Measurements from ENCODE around the gene HES6.

The HES6 gene

DNA sequence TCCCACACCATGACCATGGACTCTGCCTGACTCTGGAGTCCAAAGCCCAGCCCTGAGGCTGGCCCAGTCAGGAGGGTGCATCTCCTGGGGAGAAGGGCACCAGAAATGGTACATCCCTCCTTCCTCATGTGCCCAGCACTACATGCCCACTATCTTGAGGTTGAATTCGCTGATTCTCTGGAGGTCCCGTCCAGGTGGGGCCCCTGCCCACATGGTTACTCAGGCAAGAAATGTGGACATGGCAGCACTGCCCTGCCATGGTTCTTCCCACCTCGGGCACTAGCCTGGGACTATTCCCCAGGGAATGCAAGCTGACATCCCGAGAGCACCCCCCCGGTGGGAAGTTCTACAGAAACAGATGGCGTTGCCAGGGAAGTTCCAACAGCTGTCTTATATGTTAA, 15.3 kb upstream of the HES6 start:
- no peak for DNase-seq (ENCODE audit: low read depth in 2 of 2)

DNA sequence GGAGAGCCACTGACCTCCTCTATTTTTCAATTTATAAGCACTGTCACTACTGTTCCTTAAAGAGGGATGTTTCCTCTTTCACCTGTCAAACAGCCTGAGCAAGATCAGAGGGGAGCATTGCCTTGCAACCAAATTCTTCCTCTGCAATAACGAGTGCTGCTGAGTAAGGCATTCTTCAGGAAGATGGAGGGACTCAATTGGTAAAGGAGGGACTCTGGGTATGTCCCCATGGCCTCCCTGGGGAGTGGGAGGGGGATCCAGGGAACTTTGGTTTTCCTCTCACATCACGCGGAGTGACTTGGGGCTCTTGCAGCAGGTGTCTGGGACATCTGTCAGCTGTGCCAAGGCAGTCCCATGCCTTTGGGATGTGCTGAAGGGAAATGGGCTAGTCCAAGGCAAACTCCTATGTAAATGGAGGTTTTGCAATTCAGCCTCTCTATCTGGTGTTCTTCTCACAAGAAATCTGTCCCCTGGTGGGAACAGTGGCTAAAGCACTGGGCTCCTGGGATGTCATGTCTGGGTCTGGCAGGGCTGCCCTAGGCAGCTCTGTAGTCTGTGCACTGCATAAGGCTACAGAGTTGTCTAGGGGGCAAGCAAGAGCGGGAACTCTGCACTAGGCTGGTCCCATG, 14.4 kb upstream of the HES6 start:
- no peak for DNase-seq (ENCODE audit: low read depth in 2 of 2)

DNA sequence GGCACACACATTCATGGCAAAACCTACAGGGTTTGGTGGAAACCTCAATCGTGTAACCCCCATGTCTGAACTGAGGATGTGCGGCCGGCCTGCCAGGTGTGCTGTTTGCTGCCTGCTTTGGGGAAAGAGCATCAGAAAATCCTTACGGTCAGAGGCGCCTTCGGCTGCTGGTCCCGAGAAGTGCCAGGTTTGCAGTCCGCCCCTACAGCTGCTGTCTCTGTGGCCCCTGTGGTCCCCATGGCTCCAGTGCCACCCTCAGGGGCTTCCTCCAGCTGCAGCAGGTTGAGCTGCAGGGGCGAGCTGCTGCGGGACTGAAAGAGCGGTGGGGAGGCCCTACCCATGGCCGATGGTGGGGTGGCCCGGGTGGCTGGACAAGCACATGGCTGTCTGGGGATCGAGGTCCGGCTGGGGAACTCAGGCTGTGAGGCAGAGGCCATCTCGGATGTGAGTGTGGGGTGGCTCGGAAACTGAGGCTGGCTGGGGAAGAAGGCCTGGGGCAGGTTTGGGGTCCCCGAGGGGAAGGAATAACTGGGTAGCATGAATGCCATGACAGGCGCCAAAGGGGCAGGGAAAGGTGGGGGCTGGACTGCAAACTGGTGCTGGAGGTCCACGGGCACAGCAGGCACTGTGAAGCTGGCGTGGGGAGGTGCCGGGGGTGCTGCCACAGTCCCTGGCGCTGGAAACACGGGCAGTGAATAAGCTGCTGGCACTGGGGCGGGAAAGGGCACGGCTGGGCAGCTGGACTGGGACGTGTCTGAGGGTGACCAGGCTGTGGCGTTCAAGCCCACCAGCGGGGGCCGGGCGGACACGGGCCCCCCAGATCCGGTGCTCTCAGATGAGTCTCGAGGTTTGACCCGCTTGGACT, 13.2 kb upstream of the HES6 start:
- no peak for DNase-seq (ENCODE audit: low read depth in 2 of 2)

DNA sequence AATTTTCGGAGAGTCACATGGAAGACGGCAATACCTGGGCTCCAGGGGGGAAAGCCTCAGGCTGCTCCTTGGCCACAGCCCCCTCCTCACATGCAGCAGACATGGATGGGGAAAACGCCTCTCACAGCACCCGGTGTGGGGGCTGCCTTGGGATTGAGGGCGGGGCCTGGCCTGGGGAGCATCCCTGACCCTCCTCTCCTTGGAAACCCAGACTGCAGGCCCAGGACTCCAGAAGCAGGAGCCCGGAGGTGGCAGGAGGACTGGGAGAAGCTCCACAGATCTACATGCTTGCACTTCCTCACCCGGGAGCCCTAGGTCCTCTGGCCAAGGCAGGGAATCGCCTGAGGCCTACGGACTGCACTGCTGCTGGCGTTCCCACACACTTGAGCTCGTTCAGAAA, 12.1 kb upstream of the HES6 start:
- no peak for DNase-seq (ENCODE audit: low read depth in 2 of 2)

DNA sequence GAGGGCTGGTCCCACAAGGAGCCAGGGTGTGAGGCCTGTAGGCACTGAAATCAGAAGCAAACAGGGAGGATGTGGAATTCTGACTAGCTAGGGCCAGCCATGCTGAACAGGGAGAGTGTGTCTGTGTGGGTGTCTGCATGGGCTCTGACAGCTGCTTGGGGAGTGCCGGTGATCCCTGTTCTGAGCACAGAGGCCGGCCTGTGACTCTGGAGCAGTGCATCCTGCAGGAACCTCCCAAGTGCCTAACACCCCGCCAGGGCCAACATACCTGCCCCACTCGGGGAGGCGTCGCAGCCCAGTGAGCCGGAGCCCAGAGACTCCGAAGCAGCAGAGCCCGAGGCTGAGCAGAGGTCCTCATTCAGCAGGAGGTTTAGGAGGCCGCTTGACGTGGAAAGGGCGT, 11.5 kb upstream of the HES6 start:
- no peak for DNase-seq (ENCODE audit: low read depth in 2 of 2)

DNA sequence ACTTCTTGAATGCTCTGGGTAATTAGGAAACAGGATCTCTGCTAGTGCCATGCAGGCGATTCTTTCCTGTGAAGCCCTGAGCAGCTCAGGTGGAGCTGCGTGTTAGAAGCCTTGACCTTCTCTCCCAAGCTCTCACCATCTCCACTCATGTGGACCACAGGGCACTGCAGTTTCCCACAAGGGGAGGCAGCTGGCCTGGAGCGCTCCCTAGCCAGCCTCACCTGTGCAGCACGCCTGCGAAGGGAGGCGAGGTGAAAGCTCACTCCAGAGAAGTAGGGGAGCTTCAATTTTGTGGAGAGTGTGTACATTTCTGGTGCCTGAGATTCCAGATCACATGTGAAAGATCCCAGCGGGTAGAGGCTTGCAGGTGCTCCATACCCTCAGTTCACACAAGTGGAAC, 11.1 kb upstream of the HES6 start:
- DNase-seq (ENCODE audit: low read depth in 2 of 2) = no peak

DNA sequence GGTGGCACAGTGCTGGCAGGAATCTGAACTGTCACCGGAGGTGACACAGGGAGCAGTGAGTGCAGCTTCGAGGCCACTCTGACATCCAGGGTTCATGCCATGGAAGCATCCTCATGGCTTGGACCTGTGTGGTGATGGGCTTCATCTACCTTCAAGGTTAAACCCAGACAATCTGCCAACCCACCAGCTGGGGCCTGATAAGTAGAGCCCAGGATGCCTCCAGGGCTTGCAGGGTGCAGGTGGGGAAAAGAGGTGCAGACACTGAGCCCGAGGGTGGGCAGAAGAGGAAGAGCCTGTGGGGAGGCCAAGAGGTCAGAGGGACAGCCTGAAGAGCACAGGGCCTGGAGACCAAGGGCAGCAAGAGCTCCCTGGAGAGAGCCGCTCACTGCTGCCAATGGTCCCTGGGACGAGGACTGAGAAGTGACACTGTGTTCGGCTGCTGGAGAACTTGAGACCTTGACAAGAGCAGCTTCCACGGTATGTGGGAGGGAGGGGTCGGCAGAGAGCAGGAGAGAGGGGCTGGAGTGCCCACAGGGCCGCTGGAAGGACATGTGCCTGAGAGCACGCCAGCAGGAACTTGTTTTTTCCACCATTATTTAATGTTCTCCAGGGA, 8.1 kb upstream of the HES6 start:
- DNase-seq (ENCODE audit: low read depth in 2 of 2) = no peak

DNA sequence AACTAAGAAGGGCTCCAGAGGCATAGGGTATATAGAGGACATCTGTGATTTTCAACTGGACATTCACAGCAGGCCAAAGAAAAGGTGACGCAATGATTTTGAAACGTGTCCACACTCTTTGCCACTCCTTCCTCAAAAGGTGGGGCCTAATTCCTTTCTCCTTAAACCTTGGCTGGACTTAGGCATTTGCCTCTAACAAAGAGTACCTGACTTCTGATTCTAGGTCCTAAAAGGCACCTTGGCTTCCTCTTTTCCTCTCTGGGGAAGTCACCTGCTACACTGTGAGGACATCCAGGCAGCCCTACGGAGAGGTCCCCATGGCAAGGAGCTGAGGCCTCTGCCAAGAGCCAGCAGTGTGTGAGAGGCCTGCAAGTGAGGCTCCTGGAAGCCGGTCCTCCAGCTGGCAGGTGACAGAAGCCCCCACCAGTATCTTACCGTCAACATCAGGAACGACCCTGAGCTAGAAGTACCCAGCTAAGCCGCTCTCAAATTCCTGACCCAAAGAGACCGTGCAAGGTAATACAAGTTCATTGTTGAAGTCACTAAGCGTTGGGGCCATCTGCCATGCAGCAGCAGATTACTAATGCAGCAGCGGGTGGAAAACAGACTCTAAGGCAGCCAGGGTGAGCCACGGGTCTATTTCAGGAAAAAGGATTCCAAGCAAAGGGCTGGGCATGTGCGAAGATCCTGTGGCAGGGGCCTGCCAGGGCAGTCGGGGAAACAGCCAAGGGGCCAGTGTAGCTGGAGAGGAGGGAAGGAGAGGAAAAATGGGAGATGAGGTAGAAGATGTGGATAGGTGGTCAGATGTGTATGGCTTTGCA, 7.4 kb upstream of the HES6 start:
- DNase-seq (ENCODE audit: low read depth in 2 of 2) = no peak

DNA sequence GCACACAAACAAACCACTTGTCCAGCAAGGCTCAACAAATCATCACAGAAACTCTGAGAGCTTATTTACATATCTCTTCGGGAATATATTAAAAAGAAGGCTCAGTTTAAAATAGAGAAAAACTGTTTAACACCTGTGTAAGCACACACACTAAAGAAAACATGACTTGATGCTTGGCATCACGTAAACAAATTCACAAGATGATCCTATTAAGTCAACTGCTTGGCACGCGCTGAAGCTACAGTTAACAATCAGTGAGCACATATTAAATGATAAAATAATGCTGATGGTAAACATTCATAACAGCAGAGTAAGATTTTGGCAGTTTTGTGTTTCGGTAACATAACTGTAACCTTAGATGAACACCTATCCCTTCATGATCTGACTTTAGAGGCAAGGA, 4.3 kb upstream of the HES6 start:
- DNase-seq (ENCODE audit: low read depth in 2 of 2) = no peak

DNA sequence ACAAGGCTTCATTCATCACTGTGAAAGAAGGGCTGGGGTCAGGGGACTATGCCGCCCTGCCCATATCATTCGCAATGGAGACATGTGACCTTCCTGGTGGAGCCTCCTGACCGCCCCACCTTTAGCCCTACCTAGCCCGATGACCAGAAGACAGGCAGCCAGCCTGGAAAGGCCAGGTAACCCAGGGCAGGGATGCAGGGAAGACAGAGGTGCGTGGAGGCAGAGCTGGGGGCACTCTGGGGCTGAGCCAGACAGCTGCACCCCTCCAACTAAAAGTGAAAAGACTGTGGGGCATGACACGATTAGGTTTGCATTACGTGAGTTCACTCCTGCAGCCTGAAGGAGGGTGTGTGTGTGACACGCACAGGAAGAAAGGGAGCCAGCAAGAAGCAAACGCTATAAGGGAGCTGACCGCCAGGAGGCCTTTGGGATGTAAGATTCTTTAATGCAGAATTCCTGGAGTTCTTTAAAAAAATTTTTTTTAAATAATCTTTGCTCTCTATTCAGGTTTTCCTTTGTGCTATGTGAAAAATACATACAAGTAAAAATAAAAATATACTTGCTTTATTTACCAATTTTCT, 3.7 kb upstream of the HES6 start:
- DNase-seq (ENCODE audit: low read depth in 2 of 2) = no peak

DNA sequence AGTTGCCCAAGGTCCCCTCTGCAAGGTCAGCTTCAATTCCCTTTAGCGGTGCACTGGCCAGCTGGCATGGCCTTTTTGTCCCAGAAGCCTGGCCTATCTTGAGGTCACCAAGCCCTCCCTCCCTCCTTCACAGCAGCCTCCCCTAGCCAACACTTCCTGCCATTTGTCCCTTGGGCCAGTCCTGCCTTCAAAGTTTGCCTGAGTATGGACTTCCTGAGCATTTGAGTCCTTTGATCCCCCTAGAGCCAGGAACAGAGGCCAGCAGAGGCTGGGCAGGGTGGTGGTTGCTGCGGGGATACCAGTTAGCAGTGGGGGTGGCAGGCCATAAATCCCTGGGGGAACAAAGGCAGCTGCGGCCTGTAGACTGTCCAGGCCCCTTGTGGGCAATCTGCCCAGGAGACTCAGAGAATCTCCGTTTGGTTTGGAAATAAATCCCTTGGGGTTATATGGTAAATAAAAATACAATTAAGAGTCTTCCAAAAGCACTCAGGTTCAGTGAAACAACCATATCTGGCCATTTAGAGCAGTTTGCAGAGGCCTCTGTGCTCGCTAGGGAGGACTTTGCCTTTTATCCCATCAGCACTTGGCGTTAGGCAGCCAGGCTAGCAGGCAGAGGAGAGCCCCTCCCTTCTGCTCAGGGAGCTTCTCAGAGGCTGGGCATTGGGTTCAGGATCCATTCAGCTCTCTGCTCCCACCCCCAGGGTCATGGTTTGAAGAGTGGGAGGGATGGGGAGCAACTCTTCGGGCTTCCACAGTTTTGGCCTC, 3.1 kb upstream of the HES6 start:
- DNase-seq (ENCODE audit: low read depth in 2 of 2) = no peak

DNA sequence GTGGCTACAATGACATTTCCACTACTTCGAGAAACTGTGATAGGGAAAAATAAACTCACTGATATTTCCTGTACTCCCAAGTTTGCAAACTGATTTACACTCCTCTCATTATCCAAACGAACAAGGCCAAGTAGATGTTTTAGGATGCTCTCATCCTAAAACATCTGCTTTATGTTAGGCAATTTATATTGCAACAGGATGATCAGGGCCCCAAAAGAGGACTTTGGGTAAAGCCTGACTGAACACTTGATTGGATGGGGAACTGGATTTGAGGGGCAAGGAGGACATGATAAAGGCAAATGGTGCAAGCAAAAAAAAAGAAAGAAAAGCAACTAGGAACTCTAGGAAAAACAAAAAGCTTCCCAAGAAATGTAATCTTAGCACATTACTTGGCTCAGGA, 2.1 kb upstream of the HES6 start:
- no peak for DNase-seq (ENCODE audit: low read depth in 2 of 2)

DNA sequence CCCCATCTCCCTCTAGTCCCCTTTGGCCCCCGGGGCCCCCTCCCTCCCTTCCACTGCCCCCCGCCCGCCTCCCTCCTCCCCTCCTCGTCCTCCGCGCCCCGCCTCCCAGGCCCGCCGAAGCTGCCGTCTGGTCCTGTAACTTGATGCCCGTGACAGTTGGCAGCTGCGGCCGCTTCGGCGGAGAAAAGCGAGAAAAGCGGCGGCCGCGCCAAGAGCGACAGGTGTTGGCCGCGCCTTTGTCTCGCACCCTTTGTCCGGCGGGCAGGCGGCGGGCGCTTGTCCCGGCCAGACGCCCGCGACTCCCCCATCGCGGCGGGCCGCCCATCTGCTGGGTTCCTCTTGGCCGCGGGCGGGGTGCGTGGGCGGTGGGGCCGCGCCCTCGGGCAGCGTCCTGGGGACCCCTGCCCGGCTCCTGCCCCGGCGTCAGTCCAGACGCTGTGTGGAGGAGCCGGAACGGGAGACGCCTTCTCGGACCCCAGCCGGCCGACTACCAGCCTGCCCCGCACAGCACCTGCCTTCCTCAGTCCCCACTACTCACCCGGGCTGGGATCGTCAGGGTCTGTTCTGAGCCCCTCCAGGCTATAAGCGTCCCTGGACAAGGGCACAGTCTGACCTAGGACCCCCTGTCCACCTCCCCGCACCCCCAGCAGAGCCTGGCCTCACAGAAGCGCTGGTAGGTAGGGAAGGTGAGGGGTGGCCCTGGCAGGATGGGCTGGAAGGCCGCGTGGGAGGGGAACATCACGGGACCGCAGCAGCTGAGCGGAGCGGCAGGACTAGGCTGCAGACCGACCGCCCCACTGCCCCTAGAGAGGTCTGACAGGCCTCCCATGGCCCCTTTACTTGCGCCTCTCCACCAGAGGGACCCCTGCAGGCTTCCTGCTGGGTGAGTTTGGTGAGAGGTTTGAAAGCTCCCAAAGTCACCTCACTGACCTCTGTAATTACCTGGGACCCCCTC, 1.2 kb upstream of the HES6 start:
- DNase-seq (ENCODE audit: low read depth in 2 of 2) = no peak

DNA sequence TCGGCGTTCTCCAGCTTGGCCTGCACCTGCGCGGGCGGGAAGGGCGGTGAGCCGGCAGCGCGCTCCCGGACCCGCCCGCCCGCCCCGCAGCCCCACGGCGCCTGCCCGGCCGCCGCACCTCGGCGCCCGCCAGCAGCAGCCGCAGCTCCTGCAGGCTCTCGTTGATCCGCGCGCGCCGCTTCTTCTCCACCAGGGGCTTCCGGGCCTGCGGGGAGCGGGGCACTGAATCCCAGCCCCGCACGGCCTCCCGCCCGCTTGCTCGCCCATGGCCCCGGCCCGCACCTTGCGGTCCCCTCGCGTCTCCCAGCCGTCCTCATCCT, 335 bp downstream of the HES6 start:
- DNase-seq (ENCODE audit: low read depth in 2 of 2) = no peak

DNA sequence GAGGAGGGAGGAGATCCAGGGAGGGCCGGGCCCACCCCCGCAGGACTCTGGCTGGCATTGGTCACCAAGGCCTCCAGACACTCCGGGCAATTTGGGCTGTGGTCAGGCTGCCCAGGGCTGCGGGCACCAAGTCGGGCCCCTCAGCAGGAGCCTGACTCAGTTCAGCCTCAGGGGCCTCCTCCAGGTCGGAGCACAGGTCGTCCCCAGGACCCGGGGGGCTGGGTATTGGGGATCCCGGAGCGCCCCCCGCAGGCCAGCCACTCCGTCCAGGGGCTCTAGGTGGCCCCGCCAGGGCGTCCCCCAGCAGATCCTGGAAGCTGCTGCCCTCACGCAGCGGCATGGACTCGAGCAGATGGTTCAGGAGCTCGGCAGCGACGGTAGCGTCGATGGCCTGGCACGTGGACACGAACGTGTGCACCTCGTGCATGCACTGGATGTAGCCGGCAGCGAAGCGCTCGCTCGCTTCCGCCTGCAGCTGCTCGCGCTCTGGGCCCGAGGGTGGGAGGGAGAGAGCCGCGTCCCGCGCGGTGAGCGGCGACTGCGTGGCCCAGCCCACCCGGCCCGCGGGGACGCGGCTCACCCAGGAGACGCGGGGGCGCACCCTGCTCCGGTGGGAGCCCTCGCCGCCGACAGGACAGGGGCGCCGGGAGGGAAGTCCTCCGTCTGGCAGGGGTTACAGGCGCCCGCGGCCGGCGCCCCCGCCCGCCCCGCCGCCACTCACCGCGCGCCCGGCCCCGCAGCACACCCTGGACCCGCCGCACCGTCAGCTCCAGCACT, 884 bp downstream of the HES6 start:
- DNase-seq (ENCODE audit: low read depth in 2 of 2) = no peak

DNA sequence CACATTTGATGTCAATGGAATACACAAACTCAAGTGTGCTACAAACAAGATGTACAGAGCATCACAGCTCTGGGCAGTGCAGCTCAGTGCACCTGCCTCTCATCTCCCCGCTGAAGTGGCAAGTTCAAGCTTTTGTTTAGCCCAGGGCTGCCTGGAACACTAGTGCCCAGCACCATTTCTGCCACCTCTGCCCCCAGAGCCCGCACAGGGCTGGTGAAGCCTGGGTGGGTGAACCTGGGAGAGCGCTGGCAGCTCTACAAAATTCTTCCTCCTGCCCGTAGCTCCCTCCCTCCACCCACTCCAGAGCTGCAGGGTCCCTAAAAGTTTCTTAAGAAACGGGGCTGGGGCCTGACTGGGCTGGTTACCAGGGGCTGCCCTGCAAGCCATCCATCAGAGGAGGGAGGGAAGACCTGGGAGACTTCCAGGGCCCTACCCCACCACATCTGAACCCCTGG, 1.5 kb downstream of the HES6 start:
- DNase-seq (ENCODE audit: low read depth in 2 of 2) = no peak

DNA sequence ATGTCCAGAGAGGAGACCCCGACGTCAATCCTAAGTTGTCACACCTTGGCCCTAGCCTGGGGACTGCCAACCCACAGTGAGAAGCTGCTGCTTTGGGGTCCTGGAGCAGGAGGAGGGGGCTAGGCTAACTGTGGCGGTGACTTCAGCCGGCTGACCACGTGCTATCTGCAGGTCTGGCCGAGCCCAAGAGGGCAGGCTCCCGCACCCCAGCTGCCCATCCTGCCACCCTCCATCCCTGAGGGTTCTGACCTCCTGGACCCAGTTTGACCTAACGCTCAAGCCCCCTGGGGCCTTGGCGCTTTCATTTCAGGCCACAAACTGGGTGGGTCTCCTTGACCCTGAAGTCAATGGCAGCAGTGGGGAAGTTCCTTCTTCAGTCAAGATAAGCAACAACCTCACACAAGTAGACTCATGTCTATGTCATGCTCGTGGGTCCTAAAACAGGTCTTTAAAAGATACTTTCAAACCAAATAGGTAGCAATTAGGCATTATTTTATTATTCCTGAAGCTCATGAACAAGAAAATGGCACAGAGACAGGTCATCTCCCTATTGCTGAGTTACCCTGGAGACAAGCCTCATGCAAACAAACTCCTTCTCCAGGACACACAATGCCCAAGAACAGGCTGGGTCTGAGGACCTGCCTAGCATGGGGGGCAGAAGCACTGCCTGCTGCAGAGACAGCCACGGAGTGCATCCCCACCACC, 2.3 kb downstream of the HES6 start:
- DNase-seq (ENCODE audit: low read depth in 2 of 2) = no peak

DNA sequence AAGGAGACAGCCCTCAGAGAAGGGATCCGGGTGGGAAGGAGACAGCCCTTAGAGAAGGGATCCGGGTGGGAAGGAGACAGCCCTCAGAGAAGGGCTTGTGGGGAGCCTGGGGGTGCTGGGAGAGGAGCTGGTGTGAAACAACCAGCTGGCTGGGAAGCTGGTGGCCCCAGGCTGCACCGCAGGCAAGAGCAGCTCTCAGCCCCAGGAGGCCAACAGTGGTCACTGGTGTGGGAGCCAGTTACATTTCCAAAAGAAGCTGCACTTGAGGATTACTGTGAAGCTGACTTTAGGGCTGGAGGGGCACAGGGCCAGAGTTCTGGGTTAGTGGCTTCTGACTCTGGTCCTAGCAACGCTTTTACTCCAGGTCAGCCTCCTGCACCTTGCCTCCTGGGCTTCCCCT, 3.3 kb downstream of the HES6 start:
- DNase-seq (ENCODE audit: low read depth in 2 of 2) = no peak

DNA sequence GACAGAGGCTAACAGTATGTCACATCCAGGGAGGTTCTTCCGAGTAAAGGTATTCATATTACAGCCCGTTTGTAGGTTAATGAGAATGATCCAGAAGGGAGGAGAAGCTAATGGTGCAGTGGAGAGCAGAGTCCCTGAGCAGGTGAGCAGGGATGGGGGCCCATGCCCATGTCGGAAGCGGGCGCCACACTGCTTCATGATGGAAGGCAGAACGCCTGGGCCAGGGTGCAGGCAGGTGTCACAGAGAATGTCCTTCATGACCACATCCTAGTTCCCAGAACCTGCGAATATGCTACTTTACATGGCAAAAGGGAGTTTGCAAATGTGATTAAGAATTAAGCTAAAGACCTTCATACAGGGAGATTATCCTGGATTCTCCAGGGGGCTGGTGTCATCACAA, 4.0 kb downstream of the HES6 start:
- DNase-seq (ENCODE audit: low read depth in 2 of 2) = no peak
